Gastrocnemius medialis (tissue), 4 donors: Measurements from ENCODE around the gene SLC25A15. TPM values are rescaled to one million over a fixed set of nuclear protein-coding genes. Genes with fewer than 3 reads are reported as not detected.
A peak's percentile ranks its signal among the peaks of the same experiment; 100 is the strongest.

Experiments used
- ATAC-seq, 2 donors: fragments of 150-250 bp; one replicate each; pipeline ENCODE4 v1.9.1; 2016
- DNase-seq, 2 donors: peaks; one replicate each; pipeline ENCODE4 v3.0.0-alpha.2; 2019
- H3K27ac ChIP-seq, 4 donors: fragments of 200-600 bp; sonication (generic); 1 replicate in 1 of 4; 2 replicates in 3 of 4; pipeline ENCODE4 v1.5.1; 2016 to 2018; ENCODE audit warnings: mild to moderate bottlenecking in 2 of 4, moderate library complexity in 1 of 4
- H3K27me3 ChIP-seq, 3 donors: fragments of 200-600 bp; sonication (generic) in 2 of 3; 1 replicate in 1 of 3; 2 replicates in 2 of 3; pipeline versions ENCODE4 v1.5.1 to v1.6.0; 2016 to 2019; ENCODE audit warnings: mild to moderate bottlenecking in 1 of 3, moderate library complexity in 1 of 3
- H3K36me3 ChIP-seq, 2 donors: fragments of 200-600 bp; sonication (generic) in 1 of 2; one replicate each; pipeline ENCODE4 v1.5.1; 2017 to 2018
- H3K4me1 ChIP-seq, 2 donors: fragments of 200-600 bp; sonication (generic) in 1 of 2; one replicate each; pipeline ENCODE4 v1.5.1; 2016 to 2017; ENCODE audit warnings: mild to moderate bottlenecking in 2 of 2
- H3K4me3 ChIP-seq, 4 donors: fragments of 200-600 bp; sonication (generic) in 3 of 4; 1 replicate in 1 of 4; 2 replicates in 3 of 4; pipeline ENCODE4 v1.5.1; 2016 to 2019; ENCODE audit warnings: mild to moderate bottlenecking in 2 of 4
- H3K9me3 ChIP-seq, 3 donors: fragments of 200-600 bp; sonication (generic) in 2 of 3; 1 replicate in 1 of 3; 2 replicates in 2 of 3; pipeline ENCODE4 v1.5.1; 2016 to 2019
- CTCF ChIP-seq, 5 experiments: fragments of 450-650 bp in 3 of 5; fragments of 200-600 bp in 2 of 5; sonication (generic) in 2 of 5; IDR thresholded peaks in 4 of 5; conservative IDR thresholded peaks in 1 of 5; 1 replicate in 4 of 5; 2 replicates in 1 of 5; pipeline ENCODE4 v1.5.1; 2016 to 2019; ENCODE audit warnings: antibody characterized with exemption in 5 of 5, mild to moderate bottlenecking in 3 of 5, moderate library complexity in 3 of 5
- POLR2A ChIP-seq, 2 donors: fragments of 450-650 bp; IDR thresholded peaks; one replicate each; pipeline ENCODE4 v1.6.1; 2017; ENCODE audit warnings: antibody characterized with exemption in 2 of 2, mild to moderate bottlenecking in 2 of 2, moderate library complexity in 2 of 2
- in situ Hi-C, 4 donors: fragments of 200-750 bp; cut with MboI; loops; one replicate each; pipeline versions ENCODE4 v1.15.0 to v1.8.0; 2017; ENCODE audit warnings: low sequenced_read_pairs in 4 of 4
- intact Hi-C: fragments of 100-400 bp; cut with DNase I; formaldehyde crosslinking; loops from one replicate; pipeline ENCODE4 v1.15.1; 2023; ENCODE audit warnings: low total_unique reads
- total RNA-seq, 4 donors: library from RNA; depleted of rRNA; stranded (reverse); fragments of >200 nt; gene quantifications; one replicate each; pipeline versions ENCODE4 v1.1.0 to v1.2.3, GENCODE V29; 2016

SLC25A15 gene
- total RNA-seq, 4 donors from 2014 or later: 4.3 to 19.3 (median 11.0) TPM

GRCh38 chr13:40774672-40775071, 14.7 kb upstream of the SLC25A15 start:
- TF ChIP-seq POLR2A (IDR thresholded peaks at IDR 0.05): no peak
- no peak for TF ChIP-seq CTCF (IDR thresholded peaks at IDR 0.05 in 4 of 5, conservative IDR thresholded peaks at IDR 0.05 in 1 of 5)
- DNase-seq: no peak
- Histone ChIP-seq H3K36me3 (no peaks in the 10 kb centered on the region), H3K4me1 (peaks cover 9 to 15% of the 10 kb centered on the region in 2 donors), H3K27me3 (no peaks in the 10 kb centered on the region), H3K4me3 (no peak overlapping the region), H3K27ac (no peak overlapping the region), H3K9me3 (no peaks in the 10 kb centered on the region)
- in situ Hi-C loops (loop anchor here in 1 of 4 donors (25.0 kb wide), 1 partner anchor 288 kb away; the partner anchor contains the start of gene WBP4), intact Hi-C loops (loop anchor here (5.0 kb wide), 1 partner anchor 288 kb away; the partner anchor contains the start of gene WBP4)
- no peak for ATAC-seq

GRCh38 chr13:40776232-40776631, 13.2 kb upstream of the SLC25A15 start:
- peaks cover 0 to 7% of the 10 kb centered on the region in 2 donors for H3K4me1 ChIP-seq
- intact Hi-C loops: no loop called here
- TF ChIP-seq CTCF (IDR thresholded peaks at IDR 0.05 in 4 of 5, conservative IDR thresholded peaks at IDR 0.05 in 1 of 5) (no peak), POLR2A (IDR thresholded peaks at IDR 0.05) (no peak)
- ATAC-seq: no peak
- H3K4me3 ChIP-seq: no peak overlapping the region
- H3K9me3 ChIP-seq: no peaks in the 10 kb centered on the region
- H3K27ac ChIP-seq: no peak overlapping the region
- no peaks in the 10 kb centered on the region for H3K27me3 ChIP-seq
- no peaks in the 10 kb centered on the region for H3K36me3 ChIP-seq
- no peak for DNase-seq
- in situ Hi-C loops: loop anchor here in 1 of 4 donors (25.0 kb wide), 1 partner anchor 286 kb away; the partner anchor contains the start of gene WBP4

- in situ Hi-C loops (loop anchor here in 1 of 4 donors (25.0 kb wide), 1 partner anchor 286 kb away; the partner anchor contains the start of gene WBP4), intact Hi-C loops (loop anchor here (1.0 kb wide), 1 partner anchor 1092 kb away; no protein-coding TSS in a partner anchor)
- Histone ChIP-seq H3K27me3 (no peaks in the 10 kb centered on the region), H3K36me3 (no peaks in the 10 kb centered on the region), H3K4me1 (peaks cover 0 to 3% of the 10 kb centered on the region in 2 donors), H3K4me3 (peak overlapping the region in 1 of 4 donors; percentile 41), H3K27ac (peak overlapping the region in 2 of 4 donors; percentile 12 to 48), H3K9me3 (no peaks in the 10 kb centered on the region)
- no peak for TF ChIP-seq CTCF (IDR thresholded peaks at IDR 0.05 in 4 of 5, conservative IDR thresholded peaks at IDR 0.05 in 1 of 5)
- no peak for TF ChIP-seq POLR2A (IDR thresholded peaks at IDR 0.05)
- ATAC-seq: no peak
- no peak for DNase-seq
These were observed 12.7 kb upstream of the SLC25A15 start for GRCh38 chr13:40776681-40777165.

- Histone ChIP-seq H3K4me1 (peaks cover 0 to 2% of the 10 kb centered on the region in 2 donors), H3K4me3 (peak overlapping the region in 3 of 4 donors; percentile 41 to 44 (median 41)), H3K27ac (peak overlapping the region in 3 of 4 donors; percentile 7 to 48 (median 12)), H3K27me3 (no peaks in the 10 kb centered on the region), H3K36me3 (no peaks in the 10 kb centered on the region), H3K9me3 (no peaks in the 10 kb centered on the region)
- ATAC-seq (peak; percentile 90 to 93), DNase-seq (no peak)
- intact Hi-C loops (loop anchor here (1.0 kb wide), 1 partner anchor 1093 kb away; no protein-coding TSS in a partner anchor), in situ Hi-C loops (loop anchor here in 1 of 4 donors (25.0 kb wide), 1 partner anchor 285 kb away; the partner anchor contains the start of gene WBP4)
- no peak for TF ChIP-seq POLR2A (IDR thresholded peaks at IDR 0.05)
- peak; percentile 64 to 77 (median 71) for TF ChIP-seq CTCF (IDR thresholded peaks at IDR 0.05 in 4 of 5, conservative IDR thresholded peaks at IDR 0.05 in 1 of 5)
These were observed 12.1 kb upstream of the SLC25A15 start for GRCh38 chr13:40777166-40777808.
